HepG2 (cell line): ENCODE results near the gene TPSB2.

Experiments used
- EZH2 ChIP-seq: conservative IDR thresholded peaks from 2 replicates; pipeline ENCODE4 v1.6.1; 2012; ENCODE audit warnings: mild to moderate bottlenecking, low read depth, low read length, moderate library complexity
- JUN ChIP-seq: sonication (generic); formaldehyde crosslinking; IDR thresholded peaks from 2 replicates; pipeline ENCODE4 v1.4.0; 2020; ENCODE audit warnings: mild to moderate bottlenecking, missing genetic modification reagents
- RFX1 ChIP-seq: fragments of 450-650 bp; IDR thresholded peaks from 2 replicates; pipeline ENCODE4 v1.6.1; 2017
- ZNF232 ChIP-seq: sonication (generic); formaldehyde crosslinking; IDR thresholded peaks from 2 replicates; pipeline ENCODE4 v1.4.0; 2020; ENCODE audit warnings: missing genetic modification reagents, borderline replicate concordance
- ZNF747 ChIP-seq: sonication (generic); formaldehyde crosslinking; IDR thresholded peaks from 2 replicates; pipeline ENCODE4 v1.8.1; 2023; ENCODE audit warnings: missing genetic modification reagents, mild to moderate bottlenecking, borderline replicate concordance
- TF ChIP-seq, protein P1 (sequence below): sonication (generic); formaldehyde crosslinking; IDR thresholded peaks from 2 replicates; pipeline ENCODE4 v1.4.0; 2020; ENCODE audit warnings: missing genetic modification reagents, low read depth, mild to moderate bottlenecking, borderline replicate concordance
- TF ChIP-seq, protein P2 (sequence below): sonication (generic); formaldehyde crosslinking; IDR thresholded peaks from 2 replicates; pipeline ENCODE4 v1.5.0; 2020; ENCODE audit warnings: mild to moderate bottlenecking, missing genetic modification reagents, moderate library complexity
- TF ChIP-seq, protein P3 (sequence below), 2 experiments: sonication (generic) in 1 of 2; formaldehyde crosslinking in 1 of 2; IDR thresholded peaks; 2 replicates each; pipeline versions ENCODE4 v1.5.1 to v1.6.1; 2011 to 2020; ENCODE audit warnings: borderline replicate concordance in 1 of 2, low read depth in 1 of 2, low read length in 1 of 2, mild to moderate bottlenecking in 1 of 2, missing genetic modification reagents in 1 of 2, moderate library complexity in 1 of 2

DNA sequence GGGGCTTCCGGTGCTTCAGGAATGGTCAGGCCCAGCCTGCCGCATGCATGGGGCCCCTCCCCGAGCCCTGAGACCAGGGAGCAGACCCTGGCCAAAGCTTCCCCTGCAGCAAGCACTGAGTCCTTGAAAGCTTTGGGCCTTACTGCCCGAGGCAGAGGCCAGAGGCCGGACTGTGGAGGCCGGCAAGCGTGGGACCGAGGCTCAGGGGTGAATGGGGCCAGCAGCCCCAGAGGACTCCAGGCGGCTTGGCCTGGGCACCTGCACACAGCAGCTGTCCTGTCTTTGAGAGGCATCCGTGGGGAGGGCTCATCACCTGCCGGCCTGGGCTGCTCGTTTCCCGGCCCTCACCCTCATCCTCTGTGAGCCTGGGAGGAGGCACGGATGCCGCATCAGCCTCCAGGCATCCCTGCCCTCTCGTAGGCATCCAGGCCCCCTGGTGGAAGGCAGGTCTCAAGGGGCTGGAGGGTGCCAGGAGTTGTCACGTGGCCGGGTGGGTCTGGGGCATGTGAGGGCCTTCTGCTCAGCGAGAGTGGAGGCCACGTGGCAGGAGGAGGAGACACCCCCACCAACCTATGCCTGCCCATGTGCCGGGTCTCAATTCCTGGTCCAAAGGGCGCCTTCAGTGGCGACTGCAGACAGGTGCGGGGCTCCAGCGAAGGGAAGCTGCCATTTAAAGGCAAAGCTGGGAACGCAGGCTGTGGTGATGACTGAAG lies 45.7 kb downstream of the TPSB2 start:
- TF ChIP-seq RFX1 (no peak), JUN (CRISPR knock-in tag) (no peak), EZH2 (no peak), ZNF747 (CRISPR knock-in tag) (no peak), ZNF232 (no peak)
- TF ChIP-seq, protein P1, sequence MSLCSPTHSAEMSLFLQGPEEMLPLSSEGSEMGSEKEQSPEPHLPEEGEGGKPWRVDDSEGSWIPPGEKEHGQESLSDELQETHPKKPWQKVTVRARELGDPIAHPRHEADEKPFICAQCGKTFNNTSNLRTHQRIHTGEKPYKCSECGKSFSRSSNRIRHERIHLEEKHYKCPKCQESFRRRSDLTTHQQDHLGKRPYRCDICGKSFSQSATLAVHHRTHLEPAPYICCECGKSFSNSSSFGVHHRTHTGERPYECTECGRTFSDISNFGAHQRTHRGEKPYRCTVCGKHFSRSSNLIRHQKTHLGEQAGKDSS (CRISPR knock-in tag): no peak
- TF ChIP-seq, protein P2, sequence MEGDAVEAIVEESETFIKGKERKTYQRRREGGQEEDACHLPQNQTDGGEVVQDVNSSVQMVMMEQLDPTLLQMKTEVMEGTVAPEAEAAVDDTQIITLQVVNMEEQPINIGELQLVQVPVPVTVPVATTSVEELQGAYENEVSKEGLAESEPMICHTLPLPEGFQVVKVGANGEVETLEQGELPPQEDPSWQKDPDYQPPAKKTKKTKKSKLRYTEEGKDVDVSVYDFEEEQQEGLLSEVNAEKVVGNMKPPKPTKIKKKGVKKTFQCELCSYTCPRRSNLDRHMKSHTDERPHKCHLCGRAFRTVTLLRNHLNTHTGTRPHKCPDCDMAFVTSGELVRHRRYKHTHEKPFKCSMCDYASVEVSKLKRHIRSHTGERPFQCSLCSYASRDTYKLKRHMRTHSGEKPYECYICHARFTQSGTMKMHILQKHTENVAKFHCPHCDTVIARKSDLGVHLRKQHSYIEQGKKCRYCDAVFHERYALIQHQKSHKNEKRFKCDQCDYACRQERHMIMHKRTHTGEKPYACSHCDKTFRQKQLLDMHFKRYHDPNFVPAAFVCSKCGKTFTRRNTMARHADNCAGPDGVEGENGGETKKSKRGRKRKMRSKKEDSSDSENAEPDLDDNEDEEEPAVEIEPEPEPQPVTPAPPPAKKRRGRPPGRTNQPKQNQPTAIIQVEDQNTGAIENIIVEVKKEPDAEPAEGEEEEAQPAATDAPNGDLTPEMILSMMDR (CRISPR knock-in tag): peak; percentile 60
- TF ChIP-seq, protein P3, sequence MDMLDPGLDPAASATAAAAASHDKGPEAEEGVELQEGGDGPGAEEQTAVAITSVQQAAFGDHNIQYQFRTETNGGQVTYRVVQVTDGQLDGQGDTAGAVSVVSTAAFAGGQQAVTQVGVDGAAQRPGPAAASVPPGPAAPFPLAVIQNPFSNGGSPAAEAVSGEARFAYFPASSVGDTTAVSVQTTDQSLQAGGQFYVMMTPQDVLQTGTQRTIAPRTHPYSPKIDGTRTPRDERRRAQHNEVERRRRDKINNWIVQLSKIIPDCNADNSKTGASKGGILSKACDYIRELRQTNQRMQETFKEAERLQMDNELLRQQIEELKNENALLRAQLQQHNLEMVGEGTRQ (IDR thresholded peaks at IDR 0.05; ENCODE audit: low read depth, low read length): peak; percentile 87
- TF ChIP-seq, protein P3 (CRISPR knock-in tag; IDR thresholded peaks at IDR 0.05; ENCODE audit: borderline replicate concordance): peak; percentile 82; the same call in 1 of the 2 replicates
